HepG2 (cell line): ENCODE measurements around the gene GRB10. TPM values are rescaled to one million over a fixed set of nuclear protein-coding genes. Genes with fewer than 3 reads are reported as not detected.

Source experiments
- ARID4A ChIP-seq: sonication (generic); formaldehyde crosslinking; IDR thresholded peaks from 2 replicates; pipeline ENCODE4 v1.5.0; 2020; ENCODE audit warnings: mild to moderate bottlenecking, missing genetic modification reagents, borderline replicate concordance
- ASH2L ChIP-seq: fragments of 300-600, 200-600 bp; sonication (generic); IDR thresholded peaks from 2 replicates; pipeline ENCODE4 v1.7.0; 2017; ENCODE audit warnings: low read depth, mild to moderate bottlenecking, moderate library complexity, mixed read lengths, low read length; ENCODE audit not compliant: insufficient read length
- EED ChIP-seq: sonication (generic); formaldehyde crosslinking; IDR thresholded peaks from 2 replicates; pipeline ENCODE4 v1.5.0; 2020; ENCODE audit warnings: mild to moderate bottlenecking, missing genetic modification reagents
- MIXL1 ChIP-seq: IDR thresholded peaks from 2 replicates; pipeline ENCODE4 v1.6.1; 2016
- POLR2A ChIP-seq, 2 experiments: IDR thresholded peaks; 2 replicates each; pipeline ENCODE4 v1.6.1; 2011; ENCODE audit warnings: low read depth in 2 of 2, low read length in 2 of 2, mild to moderate bottlenecking in 1 of 2, moderate library complexity in 1 of 2; ENCODE audit not compliant: insufficient read depth in 1 of 2
- REST ChIP-seq, 2 experiments: IDR thresholded peaks; 2 replicates each; pipeline ENCODE4 v1.6.1; 2011 to 2012; ENCODE audit warnings: low read length in 2 of 2, borderline replicate concordance in 1 of 2, low read depth in 1 of 2, mild to moderate bottlenecking in 1 of 2, moderate library complexity in 1 of 2
- TBX2 ChIP-seq: sonication (generic); formaldehyde crosslinking; IDR thresholded peaks from 2 replicates; pipeline ENCODE4 v1.5.0; 2020; ENCODE audit warnings: missing genetic modification reagents, mild to moderate bottlenecking, borderline replicate concordance
- TFE3 ChIP-seq: IDR thresholded peaks from 2 replicates; pipeline ENCODE4 v1.6.1; 2016
- TGIF2 ChIP-seq: IDR thresholded peaks from 2 replicates; pipeline ENCODE4 v1.6.1; 2016; ENCODE audit warnings: control low read depth, missing compliant biosample characterization
- THAP11 ChIP-seq: IDR thresholded peaks from 2 replicates; pipeline ENCODE4 v1.6.1; 2016; ENCODE audit warnings: missing biosample characterization, missing genetic modification reagents
- polyA plus RNA-seq, 8 experiments: library from polyadenylated mRNA; depleted of rRNA in 3 of 8; stranded (reverse) in 7 of 8; unstranded in 1 of 8; fragments of >200 nt; fragmentation: Illumina TruSeq in 4 of 8; extraction: Trizol in 4 of 8; gene quantifications; 2 replicates each; pipeline versions ENCODE4 v1.2.1 to v1.2.3, GENCODE V29; 2011 to 2016; ENCODE audit warnings: low read depth in 4 of 8, missing spikeins in 1 of 8, mixed read lengths in 1 of 8; ENCODE audit not compliant: insufficient read depth in 1 of 8
- total RNA-seq, 5 experiments: library from RNA; depleted of rRNA; stranded (reverse); fragments of >200 nt; fragmentation: Illumina TruSeq; extraction: Trizol; gene quantifications; 2 replicates each; pipeline ENCODE4 v1.2.3, GENCODE V29; 2016; ENCODE audit warnings: low read depth in 1 of 5

Gene GRB10
- total and polyA plus RNA-seq, 2 of the 13 experiments (the other 11 are each of a cell fraction or from before 2014, with no cell fraction given) = 4.0 to 6.8 TPM

GRCh38 chr7:50560865-50561351 lies 221.8 kb downstream of the GRB10 start (continued):
- TF ChIP-seq ARID4A (CRISPR knock-in tag) = peak; percentile 82
- TF ChIP-seq TBX2 (CRISPR knock-in tag) = peak; percentile 70
- TF ChIP-seq MIXL1 (CRISPR knock-in tag) = peak; percentile 58
- TF ChIP-seq EED (CRISPR knock-in tag) = no peak
- peak; percentile 24; the same call in 1 of the 2 replicates for TF ChIP-seq TGIF2 (CRISPR knock-in tag)
- no peak for TF ChIP-seq ASH2L
- 0 out of 2 replicates have a peak, but pooled peaks have one; percentile 26 for TF ChIP-seq TFE3 (CRISPR knock-in tag)
- TF ChIP-seq REST (IDR thresholded peaks at IDR 0.05; ENCODE audit: borderline replicate concordance in 1 of 2, low read depth in 1 of 2, low read length in 2 of 2) = peak in 1 of 2 experiments; percentile 65; a peak in 2 of 4 replicates
- peak; percentile 36; the same call in 1 of the 2 replicates for TF ChIP-seq THAP11 (CRISPR knock-in tag)
- TF ChIP-seq POLR2A (IDR thresholded peaks at IDR 0.05; ENCODE audit: insufficient read depth in 1 of 2, low read depth in 2 of 2, low read length in 2 of 2) = peak; percentile 52 to 69; a peak in 3 of 4 replicates
